HG03280 (cell line): ENCODE measurements around the gene PIP4K2A.

Experiments
- ATAC-seq: cut with Tn5 transposase; IDR thresholded peaks from one replicate; pipeline ENCODE4 v1.9.1; 2021; ENCODE audit warnings: mild to moderate bottlenecking, moderate library complexity; ENCODE audit not compliant: unreplicated experiment

The PIP4K2A gene

GRCh38 chr10:22491931-22492615 lies 222.3 kb downstream of the PIP4K2A start:
- no peak for ATAC-seq

GRCh38 chr10:22491480-22491879 lies 222.9 kb downstream of the PIP4K2A start:
- no peak for ATAC-seq

GRCh38 chr10:22489975-22490374 lies 224.4 kb downstream of the PIP4K2A start:
- no peak for ATAC-seq

- no peak for ATAC-seq
These were observed 224.9 kb downstream of the PIP4K2A start for GRCh38 chr10:22489467-22489866.

- no peak for ATAC-seq
These were observed 227.9 kb downstream of the PIP4K2A start for GRCh38 chr10:22486431-22486830.
